Natural killer cell (primary cell): ENCODE results near the gene MAP3K1. TPM values are rescaled to one million over a fixed set of nuclear protein-coding genes. Genes with fewer than 3 reads are reported as not detected.

Experiments
- ATAC-seq, 3 donors: fragments of 150-1000 bp in 2 of 3; fragments of 200-7000 bp in 1 of 3; cut with Tn5 transposase; 1 replicate in 1 of 3; 2 replicates in 2 of 3; pipeline ENCODE4 v1.10.0; 2021; ENCODE audit warnings: mild to moderate bottlenecking in 2 of 3, moderate library complexity in 2 of 3
- DNase-seq, 2 donors: peaks; one replicate each; pipeline versions ENCODE4 v3.0.0 to v3.0.0-alpha.2; 2013 to 2021; ENCODE audit warnings: mixed read lengths in 1 of 2
- H3K27ac ChIP-seq: one replicate; pipeline ENCODE4 v1.5.1; 2013; ENCODE audit warnings: mild to moderate bottlenecking, low read length
- H3K27me3 ChIP-seq: one replicate; pipeline ENCODE4 v1.6.1; 2013; ENCODE audit warnings: low read length; ENCODE audit not compliant: control insufficient read depth, insufficient read depth
- H3K36me3 ChIP-seq: one replicate; pipeline ENCODE4 v1.6.1; 2013; ENCODE audit warnings: low read length; ENCODE audit not compliant: control insufficient read depth, insufficient read depth
- H3K4me1 ChIP-seq: one replicate; pipeline ENCODE4 v1.6.1; 2013; ENCODE audit warnings: low read length; ENCODE audit not compliant: control insufficient read depth, insufficient read depth
- H3K4me3 ChIP-seq: one replicate; pipeline ENCODE4 v1.5.1; 2013; ENCODE audit warnings: low read length
- H3K9me3 ChIP-seq: one replicate; pipeline ENCODE4 v1.6.1; 2013; ENCODE audit warnings: low read length; ENCODE audit not compliant: control insufficient read depth, insufficient read depth
- H3K27ac Mint-ChIP-seq, 2 donors: one replicate each; pipeline ENCODE4 v1.8.0; 2022; ENCODE audit warnings: mild to moderate bottlenecking in 2 of 2, mixed read lengths in 2 of 2, moderate library complexity in 1 of 2
- H3K27me3 Mint-ChIP-seq, 2 donors: one replicate each; pipeline ENCODE4 v1.8.0; 2022; ENCODE audit warnings: low read depth in 2 of 2, mixed read lengths in 2 of 2
- H3K36me3 Mint-ChIP-seq: one replicate; pipeline ENCODE4 v1.8.0; 2022; ENCODE audit warnings: mixed read lengths
- H3K4me1 Mint-ChIP-seq, 2 donors: one replicate each; pipeline ENCODE4 v1.8.0; 2022; ENCODE audit warnings: mixed read lengths in 2 of 2
- H3K4me3 Mint-ChIP-seq: one replicate; pipeline ENCODE4 v1.8.0; 2022; ENCODE audit warnings: mild to moderate bottlenecking, moderate library complexity, mixed read lengths
- H3K9me3 Mint-ChIP-seq, 2 donors: one replicate each; pipeline ENCODE4 v1.8.0; 2022; ENCODE audit warnings: mixed read lengths in 2 of 2
- WGBS: methylation state at CpG from one replicate; pipeline ENCODE4 v1.1.7; 2013; ENCODE audit warnings: missing lambda C conversion rate; ENCODE audit not compliant: insufficient coverage; 5-methylcytosine and 5-hydroxymethylcytosine counted together
- intact Hi-C: fragments of 100-400 bp; cut with micrococcal nuclease; formaldehyde crosslinking; loops from one replicate; pipeline ENCODE4 v1.14.2; 2022
- total RNA-seq, 4 donors: library from RNA; stranded (reverse); fragments of 120-200 nt in 1 of 4; gene quantifications; one replicate each; pipeline versions ENCODE4 v1.2.3 to v1.2.4, GENCODE V29; 2013 to 2022
- TF ChIP-seq, protein P1 (sequence below): fragments of 200-600 bp; IDR thresholded peaks from one replicate; pipeline ENCODE4 v1.8.0; 2022; ENCODE audit warnings: antibody characterized with exemption

The MAP3K1 gene
- total RNA-seq, 3 donors from 2014 or later (not counting 1 experiment from before 2014, with no cell fraction given) = 27.8 to 35.7 (median 35.5) TPM

DNA sequence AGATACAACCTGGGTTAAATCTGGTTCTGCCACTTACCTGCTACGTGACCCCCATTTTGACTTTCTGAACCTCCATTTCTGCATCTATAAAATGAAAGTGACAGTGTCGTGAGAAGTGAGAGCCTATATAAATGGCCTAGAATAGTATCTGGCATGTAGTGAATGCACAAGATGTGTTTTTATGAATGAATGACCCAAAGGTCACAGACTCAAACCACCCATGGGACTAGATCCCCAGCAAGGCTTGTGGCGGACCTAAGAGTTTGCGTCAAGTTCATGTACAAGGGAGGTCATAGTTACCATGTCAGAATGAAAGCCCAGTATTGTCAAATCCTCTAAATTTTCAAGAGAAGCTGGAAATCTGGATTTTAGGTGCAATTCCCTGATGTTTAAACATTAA lies 82.9 kb downstream of the MAP3K1 start:
- no peaks in the 10 kb centered on the region for H3K9me3 ChIP-seq
- intact Hi-C loops = no loop called here
- no peaks in the 10 kb centered on the region for H3K36me3 Mint-ChIP-seq
- TF ChIP-seq, protein P1, sequence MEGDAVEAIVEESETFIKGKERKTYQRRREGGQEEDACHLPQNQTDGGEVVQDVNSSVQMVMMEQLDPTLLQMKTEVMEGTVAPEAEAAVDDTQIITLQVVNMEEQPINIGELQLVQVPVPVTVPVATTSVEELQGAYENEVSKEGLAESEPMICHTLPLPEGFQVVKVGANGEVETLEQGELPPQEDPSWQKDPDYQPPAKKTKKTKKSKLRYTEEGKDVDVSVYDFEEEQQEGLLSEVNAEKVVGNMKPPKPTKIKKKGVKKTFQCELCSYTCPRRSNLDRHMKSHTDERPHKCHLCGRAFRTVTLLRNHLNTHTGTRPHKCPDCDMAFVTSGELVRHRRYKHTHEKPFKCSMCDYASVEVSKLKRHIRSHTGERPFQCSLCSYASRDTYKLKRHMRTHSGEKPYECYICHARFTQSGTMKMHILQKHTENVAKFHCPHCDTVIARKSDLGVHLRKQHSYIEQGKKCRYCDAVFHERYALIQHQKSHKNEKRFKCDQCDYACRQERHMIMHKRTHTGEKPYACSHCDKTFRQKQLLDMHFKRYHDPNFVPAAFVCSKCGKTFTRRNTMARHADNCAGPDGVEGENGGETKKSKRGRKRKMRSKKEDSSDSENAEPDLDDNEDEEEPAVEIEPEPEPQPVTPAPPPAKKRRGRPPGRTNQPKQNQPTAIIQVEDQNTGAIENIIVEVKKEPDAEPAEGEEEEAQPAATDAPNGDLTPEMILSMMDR = no peak
- no peak overlapping the region for H3K4me3 ChIP-seq
- H3K4me3 Mint-ChIP-seq = no peak overlapping the region
- H3K36me3 ChIP-seq = peaks cover 17% of the 10 kb centered on the region
- H3K9me3 Mint-ChIP-seq = no peaks in the 10 kb centered on the region
- 93% methylated on average over 4 of the region's 4 CpGs for WGBS
- H3K27me3 ChIP-seq = peaks cover 2% of the 10 kb centered on the region
- peaks cover 5% of the 10 kb centered on the region in 2 donors for H3K4me1 Mint-ChIP-seq
- peaks cover 0 to 2% of the 10 kb centered on the region in 2 donors for H3K27me3 Mint-ChIP-seq
- no peak for DNase-seq
- ATAC-seq = no peak
- H3K27ac Mint-ChIP-seq = no peak overlapping the region
- no peaks in the 10 kb centered on the region for H3K4me1 ChIP-seq
- H3K27ac ChIP-seq = no peak overlapping the region

DNA sequence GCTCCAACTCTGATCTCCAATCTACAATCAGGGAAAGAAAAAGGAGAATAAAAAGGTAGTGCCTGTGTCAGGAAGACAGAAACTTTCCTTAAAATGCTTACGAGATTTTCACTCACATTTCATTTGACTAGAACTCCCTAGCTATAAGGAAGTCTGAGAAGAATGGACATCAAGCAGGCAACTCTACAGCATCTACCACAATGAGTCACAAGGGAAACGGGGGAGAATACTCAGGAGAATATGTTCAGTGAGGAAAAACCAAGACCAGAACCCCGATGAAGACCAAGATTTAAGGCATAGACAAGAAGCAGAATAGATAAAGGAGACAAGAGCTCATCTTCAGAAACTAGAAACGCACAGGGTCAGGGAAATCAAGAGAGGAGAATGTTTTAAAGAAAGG lies 85.0 kb downstream of the MAP3K1 start:
- no peak for ATAC-seq
- H3K27me3 Mint-ChIP-seq = peaks cover 0 to 11% of the 10 kb centered on the region in 2 donors
- H3K27ac Mint-ChIP-seq = no peak overlapping the region
- Histone ChIP-seq H3K27me3 (peaks cover 2% of the 10 kb centered on the region), H3K4me3 (no peak overlapping the region), H3K27ac (no peak overlapping the region), H3K9me3 (no peaks in the 10 kb centered on the region), H3K36me3 (no peaks in the 10 kb centered on the region), H3K4me1 (no peaks in the 10 kb centered on the region)
- H3K4me3 Mint-ChIP-seq = no peak overlapping the region
- TF ChIP-seq, protein P1 = no peak
- no peaks in the 10 kb centered on the region for H3K36me3 Mint-ChIP-seq
- no peak for DNase-seq
- intact Hi-C loops = no loop called here
- WGBS = 39% methylated on average over 3 of the region's 4 CpGs
- no peaks in the 10 kb centered on the region for H3K9me3 Mint-ChIP-seq
- no peaks in the 10 kb centered on the region for H3K4me1 Mint-ChIP-seq

GRCh38 chr5:56900858-56901578 lies 85.7 kb downstream of the MAP3K1 start:
- Mint-ChIP-seq H3K27me3 (peaks cover 0 to 11% of the 10 kb centered on the region in 2 donors), H3K27ac (no peak overlapping the region)
- H3K4me3 ChIP-seq = no peak overlapping the region

More at GRCh38 chr5:56900858-56901578, 85.7 kb downstream of the MAP3K1 start:
- no peaks in the 10 kb centered on the region for H3K4me1 ChIP-seq
- no peaks in the 10 kb centered on the region for H3K36me3 ChIP-seq
- ATAC-seq = peak; percentile 49 to 70 (median 69)
- no peak overlapping the region for H3K27ac ChIP-seq
- Mint-ChIP-seq H3K4me1 (no peaks in the 10 kb centered on the region), H3K4me3 (no peak overlapping the region), H3K36me3 (no peaks in the 10 kb centered on the region), H3K9me3 (no peaks in the 10 kb centered on the region)
- TF ChIP-seq, protein P1 = peak; percentile 79
- no peaks in the 10 kb centered on the region for H3K9me3 ChIP-seq
- 36% methylated on average over 3 of the region's 3 CpGs for WGBS
- intact Hi-C loops = loop anchor here (1.0 kb wide), 3 partner anchors 194 to 320 kb away; no protein-coding TSS in a partner anchor
- H3K27me3 ChIP-seq = peaks cover 2% of the 10 kb centered on the region
- DNase-seq = peak in 1 of 2 donors; percentile 77
